WTC11 (cell line): ENCODE data around the gene ADAM12. TPM values are rescaled to one million over a fixed set of nuclear protein-coding genes. Genes with fewer than 3 reads are reported as not detected.

ENCODE experiments used
- ATAC-seq: fragments of 200-7000 bp; cut with Tn5 transposase; 2 replicates; pipeline ENCODE4 v1.10.0; 2021; ENCODE audit warnings: mild to moderate bottlenecking, moderate library complexity
- CTCF ChIA-PET: fragments of 300-600 bp; sonication (Branson Sonifier 250); formaldehyde crosslinking; loops from one replicate; lab custom pipeline; 2021; ENCODE audit warnings: antibody characterized with exemption; lab: Charles Lee
- POLR2A ChIA-PET: fragments of 350-600 bp; sonication (Branson Sonifier 250); formaldehyde crosslinking; loops from one replicate; lab custom pipeline; 2021; ENCODE audit warnings: antibody characterized with exemption; lab: Charles Lee
- DNase-seq: peaks from one replicate; pipeline ENCODE4 v3.0.0; 2021; ENCODE audit warnings: low spot score
- H3K27ac Mint-ChIP-seq: 2 replicates; pipeline ENCODE4 v1.8.0; 2021; ENCODE audit warnings: mixed read lengths
- H3K27me3 Mint-ChIP-seq: 2 replicates; pipeline ENCODE4 v1.8.0; 2021; ENCODE audit warnings: low read depth, mild to moderate bottlenecking, moderate library complexity, mixed read lengths
- H3K36me3 Mint-ChIP-seq: 2 replicates; pipeline ENCODE4 v1.8.0; 2021; ENCODE audit warnings: mixed read lengths
- H3K4me1 Mint-ChIP-seq: 2 replicates; pipeline ENCODE4 v1.8.0; 2022; ENCODE audit warnings: mixed read lengths
- H3K4me3 Mint-ChIP-seq: 2 replicates; pipeline ENCODE4 v1.8.0; 2021; ENCODE audit warnings: mild to moderate bottlenecking, moderate library complexity, mixed read lengths
- H3K9me3 Mint-ChIP-seq: 2 replicates; pipeline ENCODE4 v1.8.0; 2021; ENCODE audit warnings: mixed read lengths
- ATF3 ChIP-seq: sonication (generic); formaldehyde crosslinking; conservative IDR thresholded peaks from 2 replicates; pipeline ENCODE4 v1.8.1; 2022; ENCODE audit warnings: mild to moderate bottlenecking, missing genetic modification reagents
- FOXP1 ChIP-seq: sonication (generic); formaldehyde crosslinking; IDR thresholded peaks from 2 replicates; pipeline ENCODE4 v1.8.0; 2022; ENCODE audit warnings: missing genetic modification reagents, mild to moderate bottlenecking, moderate library complexity, borderline replicate concordance
- GRHL2 ChIP-seq: fragments of 250-450 bp; sonication (Bioruptor Pico); IDR thresholded peaks from 2 replicates; pipeline ENCODE4 v1.8.0; 2022; ENCODE audit warnings: mild to moderate bottlenecking, moderate library complexity; ENCODE audit not compliant: insufficient replicate concordance, severe bottlenecking
- GTF2I ChIP-seq: fragments of 250-450 bp; sonication (Bioruptor Pico); conservative IDR thresholded peaks from 2 replicates; pipeline ENCODE4 v1.4.0; 2021; ENCODE audit warnings: mild to moderate bottlenecking
- JUN ChIP-seq: sonication (generic); formaldehyde crosslinking; IDR thresholded peaks from 2 replicates; pipeline ENCODE4 v1.8.0; 2023; ENCODE audit warnings: mild to moderate bottlenecking, missing genetic modification reagents
- NFATC4 ChIP-seq: fragments of 250-450 bp; sonication (Bioruptor Pico); IDR thresholded peaks from 2 replicates; pipeline ENCODE4 v1.9.0; 2021; ENCODE audit warnings: mild to moderate bottlenecking
- NFE2L1 ChIP-seq: sonication (generic); formaldehyde crosslinking; IDR thresholded peaks from 2 replicates; pipeline ENCODE4 v1.8.1; 2023; ENCODE audit warnings: missing genetic modification reagents
- PREB ChIP-seq: sonication (generic); formaldehyde crosslinking; IDR thresholded peaks from 2 replicates; pipeline ENCODE4 v1.8.1; 2022; ENCODE audit warnings: mild to moderate bottlenecking, missing genetic modification reagents, moderate library complexity, borderline replicate concordance
- PRRX2 ChIP-seq: fragments of 250-450 bp; sonication (Bioruptor Pico); IDR thresholded peaks from 2 replicates; pipeline ENCODE4 v1.8.0; 2021; ENCODE audit warnings: mild to moderate bottlenecking
- SMAD3 ChIP-seq: sonication (generic); formaldehyde crosslinking; IDR thresholded peaks from 2 replicates; pipeline ENCODE4 v1.8.0; 2022; ENCODE audit warnings: missing genetic modification reagents, mild to moderate bottlenecking, borderline replicate concordance
- SP1 ChIP-seq: sonication (generic); formaldehyde crosslinking; conservative IDR thresholded peaks from 2 replicates; pipeline ENCODE4 v1.8.1; 2022; ENCODE audit warnings: missing genetic modification reagents
- TCF7 ChIP-seq: sonication (generic); formaldehyde crosslinking; IDR thresholded peaks from 2 replicates; pipeline ENCODE4 v1.8.0; 2022; ENCODE audit warnings: mild to moderate bottlenecking, low read depth, missing genetic modification reagents, moderate library complexity
- ZNF121 ChIP-seq: sonication (generic); formaldehyde crosslinking; IDR thresholded peaks from 2 replicates; pipeline ENCODE4 v1.8.0; 2023; ENCODE audit warnings: missing genetic modification reagents
- ZNF263 ChIP-seq: sonication (generic); formaldehyde crosslinking; IDR thresholded peaks from 2 replicates; pipeline ENCODE4 v1.8.1; 2022; ENCODE audit warnings: low read depth, mild to moderate bottlenecking, moderate library complexity, missing genetic modification reagents
- ZNF416 ChIP-seq: fragments of 250-450 bp; sonication (Bioruptor Pico); IDR thresholded peaks from 2 replicates; pipeline ENCODE4 v1.9.0; 2021; ENCODE audit warnings: mild to moderate bottlenecking, inconsistent platforms
- ZNF423 ChIP-seq: fragments of 250-450 bp; sonication (Bioruptor Pico); IDR thresholded peaks from 2 replicates; pipeline ENCODE4 v2.1.2; 2022; ENCODE audit warnings: mild to moderate bottlenecking, moderate library complexity
- ZNF671 ChIP-seq: fragments of 250-450 bp; sonication (Bioruptor Pico); IDR thresholded peaks from 2 replicates; pipeline ENCODE4 v1.8.0; 2021; ENCODE audit warnings: mild to moderate bottlenecking
- total RNA-seq: library from RNA; stranded (reverse); gene quantifications from 3 replicates; pipeline ENCODE4 v1.2.3, GENCODE V29; 2021
- TF ChIP-seq, protein P1 (sequence below): sonication (generic); formaldehyde crosslinking; IDR thresholded peaks from 2 replicates; pipeline ENCODE4 v1.8.1; 2023; ENCODE audit warnings: mild to moderate bottlenecking, missing genetic modification reagents, moderate library complexity
- TF ChIP-seq, protein P2 (sequence below): sonication (generic); formaldehyde crosslinking; IDR thresholded peaks from 2 replicates; pipeline ENCODE4 v1.8.1; 2023; ENCODE audit warnings: mild to moderate bottlenecking, missing genetic modification reagents, borderline replicate concordance
- TF ChIP-seq, protein P3 (sequence below): fragments of 250-450 bp; sonication (Bioruptor Pico); IDR thresholded peaks from 2 replicates; pipeline ENCODE4 v1.9.0; 2021; ENCODE audit warnings: mild to moderate bottlenecking

Gene ADAM12
- total RNA-seq, 1 experiment from 2014 or later = 0.22 TPM

DNA sequence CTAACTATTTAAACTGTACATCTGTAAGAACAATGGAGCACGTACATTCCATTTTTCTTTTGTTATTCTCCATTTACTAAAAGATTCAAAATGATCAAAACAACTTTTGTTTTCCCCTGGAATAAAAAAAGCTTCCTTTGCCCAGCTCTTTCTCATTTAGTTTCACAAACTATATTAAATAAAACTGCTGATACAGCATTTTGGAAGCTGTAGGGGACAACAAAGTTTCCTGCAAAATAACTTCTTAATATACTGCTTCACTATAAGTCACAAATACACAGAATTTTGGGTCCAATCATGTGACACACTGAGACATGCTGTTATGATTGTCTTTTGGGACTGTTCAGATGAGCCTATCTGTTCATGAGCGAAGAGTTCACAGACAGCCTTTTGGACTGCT, 222.4 kb downstream of the ADAM12 start:
- Mint-ChIP-seq H3K4me3 (no peak overlapping the region), H3K9me3 (peaks cover 11% of the 10 kb centered on the region), H3K36me3 (peaks cover 10% of the 10 kb centered on the region; the same call in 1 of the 2 replicates), H3K27me3 (no peaks in the 10 kb centered on the region), H3K27ac (no peak overlapping the region), H3K4me1 (peaks cover 11% of the 10 kb centered on the region; the same call in 1 of the 2 replicates)
- TF ChIP-seq ZNF263 = no peak
- TF ChIP-seq TCF7 (CRISPR knock-in tag) = no peak
- TF ChIP-seq FOXP1 (CRISPR knock-in tag) = no peak
- ChIA-PET CTCF (interaction anchor here (1.6 kb wide), 1 partner anchor 338 kb away, joined by 4 read pairs; no protein-coding TSS in a partner anchor), POLR2A (no interaction called here)
- no peak for ATAC-seq
- DNase-seq = no peak

DNA sequence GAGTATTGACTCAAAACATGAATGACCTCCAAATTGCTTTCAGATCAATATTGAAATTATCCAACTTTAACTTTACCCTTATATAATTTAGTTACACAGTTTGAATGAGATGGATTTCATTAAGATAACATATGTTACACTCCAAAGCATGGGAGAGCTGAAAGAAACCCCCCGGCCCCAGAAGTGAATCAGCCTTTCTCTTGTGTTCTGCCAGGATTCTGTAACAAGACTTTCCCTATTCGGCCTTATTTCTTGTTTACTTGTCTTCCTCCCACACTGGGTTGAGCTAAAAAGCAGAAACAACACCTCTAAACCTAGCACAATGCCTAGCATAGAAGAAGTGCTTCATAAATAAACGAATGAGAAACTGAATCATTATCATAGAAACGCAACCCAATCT, 224.8 kb downstream of the ADAM12 start:
- ATAC-seq (no peak), DNase-seq (no peak)
- Mint-ChIP-seq H3K4me3 (no peak overlapping the region), H3K36me3 (peaks cover 10% of the 10 kb centered on the region; the same call in 1 of the 2 replicates), H3K27ac (no peak overlapping the region), H3K27me3 (no peaks in the 10 kb centered on the region), H3K4me1 (peaks cover 15% of the 10 kb centered on the region), H3K9me3 (peaks cover 11% of the 10 kb centered on the region)
- TF ChIP-seq ZNF263 (no peak), GTF2I (CRISPR knock-in tag) (no peak), ZNF416 (CRISPR knock-in tag) (no peak), ZNF671 (CRISPR knock-in tag) (no peak), ZNF423 (no peak), GRHL2 (CRISPR knock-in tag) (no peak), PREB (CRISPR knock-in tag) (no peak), ZNF121 (CRISPR knock-in tag) (no peak), PRRX2 (no peak), NFE2L1 (CRISPR knock-in tag) (no peak), JUN (no peak), NFATC4 (CRISPR knock-in tag) (no peak), SMAD3 (CRISPR knock-in tag) (no peak), ATF3 (no peak)
- TF ChIP-seq, protein P1, sequence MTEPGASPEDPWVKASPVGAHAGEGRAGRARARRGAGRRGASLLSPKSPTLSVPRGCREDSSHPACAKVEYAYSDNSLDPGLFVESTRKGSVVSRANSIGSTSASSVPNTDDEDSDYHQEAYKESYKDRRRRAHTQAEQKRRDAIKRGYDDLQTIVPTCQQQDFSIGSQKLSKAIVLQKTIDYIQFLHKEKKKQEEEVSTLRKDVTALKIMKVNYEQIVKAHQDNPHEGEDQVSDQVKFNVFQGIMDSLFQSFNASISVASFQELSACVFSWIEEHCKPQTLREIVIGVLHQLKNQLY (CRISPR knock-in tag) = no peak
- TF ChIP-seq, protein P2, sequence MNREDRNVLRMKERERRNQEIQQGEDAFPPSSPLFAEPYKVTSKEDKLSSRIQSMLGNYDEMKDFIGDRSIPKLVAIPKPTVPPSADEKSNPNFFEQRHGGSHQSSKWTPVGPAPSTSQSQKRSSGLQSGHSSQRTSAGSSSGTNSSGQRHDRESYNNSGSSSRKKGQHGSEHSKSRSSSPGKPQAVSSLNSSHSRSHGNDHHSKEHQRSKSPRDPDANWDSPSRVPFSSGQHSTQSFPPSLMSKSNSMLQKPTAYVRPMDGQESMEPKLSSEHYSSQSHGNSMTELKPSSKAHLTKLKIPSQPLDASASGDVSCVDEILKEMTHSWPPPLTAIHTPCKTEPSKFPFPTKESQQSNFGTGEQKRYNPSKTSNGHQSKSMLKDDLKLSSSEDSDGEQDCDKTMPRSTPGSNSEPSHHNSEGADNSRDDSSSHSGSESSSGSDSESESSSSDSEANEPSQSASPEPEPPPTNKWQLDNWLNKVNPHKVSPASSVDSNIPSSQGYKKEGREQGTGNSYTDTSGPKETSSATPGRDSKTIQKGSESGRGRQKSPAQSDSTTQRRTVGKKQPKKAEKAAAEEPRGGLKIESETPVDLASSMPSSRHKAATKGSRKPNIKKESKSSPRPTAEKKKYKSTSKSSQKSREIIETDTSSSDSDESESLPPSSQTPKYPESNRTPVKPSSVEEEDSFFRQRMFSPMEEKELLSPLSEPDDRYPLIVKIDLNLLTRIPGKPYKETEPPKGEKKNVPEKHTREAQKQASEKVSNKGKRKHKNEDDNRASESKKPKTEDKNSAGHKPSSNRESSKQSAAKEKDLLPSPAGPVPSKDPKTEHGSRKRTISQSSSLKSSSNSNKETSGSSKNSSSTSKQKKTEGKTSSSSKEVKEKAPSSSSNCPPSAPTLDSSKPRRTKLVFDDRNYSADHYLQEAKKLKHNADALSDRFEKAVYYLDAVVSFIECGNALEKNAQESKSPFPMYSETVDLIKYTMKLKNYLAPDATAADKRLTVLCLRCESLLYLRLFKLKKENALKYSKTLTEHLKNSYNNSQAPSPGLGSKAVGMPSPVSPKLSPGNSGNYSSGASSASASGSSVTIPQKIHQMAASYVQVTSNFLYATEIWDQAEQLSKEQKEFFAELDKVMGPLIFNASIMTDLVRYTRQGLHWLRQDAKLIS (CRISPR knock-in tag) = no peak
- POLR2A ChIA-PET = no interaction called here
- CTCF ChIA-PET = no interaction called here

DNA sequence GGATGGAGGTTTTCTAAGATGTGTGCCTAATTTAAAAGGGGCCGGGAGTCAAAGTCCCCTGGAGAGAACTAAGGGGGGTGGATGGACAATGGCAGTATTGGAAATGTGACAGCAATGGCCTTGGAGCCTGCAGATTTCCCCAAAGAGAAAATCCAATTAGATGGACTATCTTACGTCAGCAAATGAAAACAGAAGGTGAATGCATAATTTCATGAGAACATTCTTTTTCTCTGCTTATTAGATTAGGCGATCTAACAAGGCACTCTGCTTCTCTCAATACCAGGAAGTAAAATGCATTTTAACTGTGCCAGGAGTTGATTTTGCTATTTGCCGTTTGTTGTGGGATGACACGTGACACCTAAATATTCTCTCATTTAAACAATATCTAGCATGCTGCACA, 226.6 kb downstream of the ADAM12 start:
- Mint-ChIP-seq H3K36me3 (peaks cover 10% of the 10 kb centered on the region; the same call in 1 of the 2 replicates), H3K4me1 (peaks cover 28% of the 10 kb centered on the region), H3K27me3 (peaks cover 3% of the 10 kb centered on the region), H3K27ac (no peak overlapping the region), H3K4me3 (no peak overlapping the region), H3K9me3 (peaks cover 11% of the 10 kb centered on the region)
- TF ChIP-seq SP1 (CRISPR knock-in tag) (no peak), ZNF671 (CRISPR knock-in tag) (no peak), ZNF416 (CRISPR knock-in tag) (no peak)
- TF ChIP-seq, protein P3, sequence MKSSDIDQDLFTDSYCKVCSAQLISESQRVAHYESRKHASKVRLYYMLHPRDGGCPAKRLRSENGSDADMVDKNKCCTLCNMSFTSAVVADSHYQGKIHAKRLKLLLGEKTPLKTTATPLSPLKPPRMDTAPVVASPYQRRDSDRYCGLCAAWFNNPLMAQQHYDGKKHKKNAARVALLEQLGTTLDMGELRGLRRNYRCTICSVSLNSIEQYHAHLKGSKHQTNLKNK (CRISPR knock-in tag) = no peak
- no peak for DNase-seq
- POLR2A ChIA-PET = no interaction called here
- CTCF ChIA-PET = interaction anchor here (1.8 kb wide), 1 partner anchor 26 kb away, joined by 6 read pairs; no protein-coding TSS in a partner anchor
- no peak for ATAC-seq
